GM18505 (cell line): ENCODE data around the gene WIZ.

ENCODE experiments used
- ATAC-seq: cut with Tn5 transposase; IDR thresholded peaks from one replicate; pipeline ENCODE4 v1.9.1; 2021; ENCODE audit not compliant: unreplicated experiment
- POLR2A ChIP-seq: IDR thresholded peaks from 4 replicates; pipeline ENCODE4 v1.6.1; 2011; ENCODE audit warnings: borderline replicate concordance; ENCODE audit not compliant: insufficient read depth, insufficient read length; ENCODE audit errors: extremely low read depth

The WIZ gene

GRCh38 chr19:15436012-15436825, 13.5 kb downstream of the WIZ start:
- no peak for TF ChIP-seq POLR2A
- no peak for ATAC-seq

GRCh38 chr19:15433519-15434069, 16.2 kb downstream of the WIZ start:
- TF ChIP-seq POLR2A: no peak
- no peak for ATAC-seq

GRCh38 chr19:15432629-15433518, 16.9 kb downstream of the WIZ start:
- peak; percentile 83 for ATAC-seq
- TF ChIP-seq POLR2A: peak; percentile 81

GRCh38 chr19:15432018-15432494, 17.7 kb downstream of the WIZ start:
- no peak for TF ChIP-seq POLR2A

GRCh38 chr19:15431396-15432017, 18.2 kb downstream of the WIZ start:
- TF ChIP-seq POLR2A: no peak
- ATAC-seq: no peak

More at GRCh38 chr19:15432018-15432494, 17.7 kb downstream of the WIZ start:
- peak; percentile 4 for ATAC-seq

- no peak for ATAC-seq
- TF ChIP-seq POLR2A: no peak
Observed at GRCh38 chr19:15430526-15431120, 19.1 kb downstream of the WIZ start.

GRCh38 chr19:15429825-15430467, 19.8 kb downstream of the WIZ start:
- TF ChIP-seq POLR2A: no peak
- no peak for ATAC-seq

GRCh38 chr19:15428956-15429824, 20.6 kb downstream of the WIZ start:
- TF ChIP-seq POLR2A: no peak
- ATAC-seq: no peak

GRCh38 chr19:15427991-15428471, 21.7 kb downstream of the WIZ start:
- ATAC-seq: no peak
- TF ChIP-seq POLR2A: no peak

- no peak for TF ChIP-seq POLR2A
Observed at GRCh38 chr19:15427350-15427700, 22.4 kb downstream of the WIZ start.

GRCh38 chr19:15426485-15427349, 23.0 kb downstream of the WIZ start:
- no peak for TF ChIP-seq POLR2A
- no peak for ATAC-seq

More at GRCh38 chr19:15427350-15427700, 22.4 kb downstream of the WIZ start:
- no peak for ATAC-seq
